ENCODE data around the gene STEAP3. TPM values are rescaled to one million over a fixed set of nuclear protein-coding genes. Genes with fewer than 3 reads are reported as not detected.

STEAP3 gene
- total RNA-seq, 2 donors from 2014 or later: 17.9 to 31.4 TPM

DNA sequence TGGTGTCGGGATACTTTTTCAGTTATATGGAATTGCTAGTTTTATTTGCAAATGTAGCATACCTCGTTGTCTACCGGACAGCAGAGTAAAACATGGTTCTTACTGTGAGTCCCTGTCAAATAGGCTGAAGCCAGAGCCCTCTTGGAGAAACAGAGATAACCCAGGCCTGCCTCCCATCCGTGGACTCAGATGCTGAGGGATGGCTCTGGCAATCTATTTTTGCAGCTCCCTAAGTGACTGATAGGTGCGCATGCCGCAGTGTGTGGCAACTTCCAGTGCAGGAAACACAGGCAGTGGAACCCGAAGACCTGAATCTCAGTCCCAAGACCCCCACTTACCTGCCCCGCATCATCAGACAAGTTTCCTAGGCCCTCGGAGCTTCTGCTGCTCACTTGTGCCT is 33.6 kb downstream of the STEAP3 start:
- no peaks in the 10 kb centered on the region for H3K27me3 ChIP-seq (replicated peaks; ENCODE audit: insufficient read depth)
- ATAC-seq (ENCODE audit: insufficient number of reproducible peaks, low FRiP score, low read depth) (no peak), DNase-seq (ENCODE audit: low spot score) (no peak)
- TF ChIP-seq, protein P1, sequence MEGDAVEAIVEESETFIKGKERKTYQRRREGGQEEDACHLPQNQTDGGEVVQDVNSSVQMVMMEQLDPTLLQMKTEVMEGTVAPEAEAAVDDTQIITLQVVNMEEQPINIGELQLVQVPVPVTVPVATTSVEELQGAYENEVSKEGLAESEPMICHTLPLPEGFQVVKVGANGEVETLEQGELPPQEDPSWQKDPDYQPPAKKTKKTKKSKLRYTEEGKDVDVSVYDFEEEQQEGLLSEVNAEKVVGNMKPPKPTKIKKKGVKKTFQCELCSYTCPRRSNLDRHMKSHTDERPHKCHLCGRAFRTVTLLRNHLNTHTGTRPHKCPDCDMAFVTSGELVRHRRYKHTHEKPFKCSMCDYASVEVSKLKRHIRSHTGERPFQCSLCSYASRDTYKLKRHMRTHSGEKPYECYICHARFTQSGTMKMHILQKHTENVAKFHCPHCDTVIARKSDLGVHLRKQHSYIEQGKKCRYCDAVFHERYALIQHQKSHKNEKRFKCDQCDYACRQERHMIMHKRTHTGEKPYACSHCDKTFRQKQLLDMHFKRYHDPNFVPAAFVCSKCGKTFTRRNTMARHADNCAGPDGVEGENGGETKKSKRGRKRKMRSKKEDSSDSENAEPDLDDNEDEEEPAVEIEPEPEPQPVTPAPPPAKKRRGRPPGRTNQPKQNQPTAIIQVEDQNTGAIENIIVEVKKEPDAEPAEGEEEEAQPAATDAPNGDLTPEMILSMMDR (IDR thresholded peaks at IDR 0.05): no peak
- H3K4me1 ChIP-seq (ENCODE audit: control insufficient read depth in 1 of 2, low read depth in 2 of 2): peaks cover 7% of the 10 kb centered on the region in 2 donors
- no peaks in the 10 kb centered on the region for H3K9me3 ChIP-seq
- H3K4me3 ChIP-seq: no peak overlapping the region
- peaks cover 7% of the 10 kb centered on the region for H3K36me3 ChIP-seq
- H3K27ac ChIP-seq: no peak overlapping the region

DNA sequence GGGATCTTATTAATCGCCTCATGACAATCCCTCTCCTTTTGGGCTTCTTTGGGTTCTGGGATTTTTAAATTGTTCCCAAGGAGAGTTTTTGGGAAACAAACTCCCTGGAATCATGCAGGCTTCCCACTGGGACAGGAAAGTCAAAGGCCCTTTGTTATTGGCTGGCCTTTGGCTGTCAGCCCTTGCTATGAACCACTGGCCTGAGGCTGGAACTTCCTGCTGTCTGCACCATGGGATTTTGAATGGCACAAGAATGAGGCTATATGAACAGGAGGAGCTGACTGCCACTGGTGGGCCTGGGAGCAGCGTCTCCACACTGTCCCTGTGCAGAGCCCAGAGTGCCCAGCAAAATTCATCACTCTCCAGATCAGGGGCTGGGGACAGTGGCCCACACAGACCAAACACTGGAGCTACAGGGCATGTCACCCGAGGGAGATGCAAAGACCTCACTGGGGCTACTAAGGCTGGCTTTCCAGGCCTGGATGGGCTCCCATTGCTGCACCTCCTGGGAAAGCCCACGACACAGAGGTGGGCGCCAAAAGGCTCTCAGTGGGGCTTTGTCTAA is 35.7 kb downstream of the STEAP3 start:
- no peak overlapping the region for H3K27ac ChIP-seq
- DNase-seq (ENCODE audit: low spot score) (no peak), ATAC-seq (ENCODE audit: insufficient number of reproducible peaks, low FRiP score, low read depth) (no peak)
- peaks cover 7% of the 10 kb centered on the region for H3K36me3 ChIP-seq
- TF ChIP-seq, protein P1 (IDR thresholded peaks at IDR 0.05): no peak
- no peaks in the 10 kb centered on the region for H3K27me3 ChIP-seq (replicated peaks; ENCODE audit: insufficient read depth)
- no peaks in the 10 kb centered on the region for H3K4me1 ChIP-seq (ENCODE audit: control insufficient read depth in 1 of 2, low read depth in 2 of 2)
- no peak overlapping the region for H3K4me3 ChIP-seq
- no peaks in the 10 kb centered on the region for H3K9me3 ChIP-seq

DNA sequence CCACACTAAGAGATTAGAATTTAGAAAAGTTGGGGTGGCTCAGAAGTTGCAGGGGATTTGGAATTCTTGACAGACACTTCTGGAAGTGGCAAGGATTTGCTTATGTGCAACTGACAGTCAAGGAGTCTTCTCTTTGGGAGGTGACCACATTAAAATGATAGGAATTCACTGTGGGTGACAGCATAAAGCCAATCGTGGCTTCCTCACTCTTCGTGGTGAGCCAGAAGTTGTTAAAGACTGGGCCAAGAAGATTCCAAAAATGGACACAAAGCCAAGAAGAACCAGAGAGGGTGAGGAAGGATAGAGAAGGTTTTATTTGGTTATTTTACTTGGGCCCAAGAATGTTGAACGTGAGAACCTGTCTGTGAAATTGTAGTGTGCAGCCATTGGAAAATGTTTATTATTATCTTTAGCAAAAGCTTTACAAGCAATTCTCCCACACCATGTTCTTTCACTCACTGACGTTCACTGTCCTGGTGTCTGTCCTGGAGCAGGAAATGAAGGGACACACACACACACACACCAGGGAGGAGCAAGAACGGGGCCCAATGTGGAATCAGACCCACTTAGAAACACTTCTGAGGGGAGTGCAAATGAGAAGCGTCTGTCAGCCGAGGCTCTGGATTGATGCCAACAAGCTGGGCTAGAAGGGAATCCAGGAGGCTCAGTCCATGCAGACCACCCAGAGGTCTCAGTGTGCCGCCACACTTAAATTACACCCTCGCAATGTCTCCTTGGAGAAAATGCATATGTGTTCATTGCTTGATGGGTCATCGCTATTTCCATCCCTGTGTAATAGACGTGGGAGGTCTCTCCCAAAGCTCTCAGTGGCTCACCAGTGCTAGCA is 37.2 kb downstream of the STEAP3 start:
- Histone ChIP-seq H3K4me1 (ENCODE audit: control insufficient read depth in 1 of 2, low read depth in 2 of 2) (no peaks in the 10 kb centered on the region), H3K27me3 (replicated peaks; ENCODE audit: insufficient read depth) (no peaks in the 10 kb centered on the region), H3K27ac (no peak overlapping the region), H3K36me3 (peaks cover 4% of the 10 kb centered on the region), H3K9me3 (no peaks in the 10 kb centered on the region), H3K4me3 (no peak overlapping the region)
- ATAC-seq (ENCODE audit: insufficient number of reproducible peaks, low FRiP score, low read depth): no peak
- TF ChIP-seq, protein P1 (IDR thresholded peaks at IDR 0.05): no peak
- DNase-seq (ENCODE audit: low spot score): no peak

DNA sequence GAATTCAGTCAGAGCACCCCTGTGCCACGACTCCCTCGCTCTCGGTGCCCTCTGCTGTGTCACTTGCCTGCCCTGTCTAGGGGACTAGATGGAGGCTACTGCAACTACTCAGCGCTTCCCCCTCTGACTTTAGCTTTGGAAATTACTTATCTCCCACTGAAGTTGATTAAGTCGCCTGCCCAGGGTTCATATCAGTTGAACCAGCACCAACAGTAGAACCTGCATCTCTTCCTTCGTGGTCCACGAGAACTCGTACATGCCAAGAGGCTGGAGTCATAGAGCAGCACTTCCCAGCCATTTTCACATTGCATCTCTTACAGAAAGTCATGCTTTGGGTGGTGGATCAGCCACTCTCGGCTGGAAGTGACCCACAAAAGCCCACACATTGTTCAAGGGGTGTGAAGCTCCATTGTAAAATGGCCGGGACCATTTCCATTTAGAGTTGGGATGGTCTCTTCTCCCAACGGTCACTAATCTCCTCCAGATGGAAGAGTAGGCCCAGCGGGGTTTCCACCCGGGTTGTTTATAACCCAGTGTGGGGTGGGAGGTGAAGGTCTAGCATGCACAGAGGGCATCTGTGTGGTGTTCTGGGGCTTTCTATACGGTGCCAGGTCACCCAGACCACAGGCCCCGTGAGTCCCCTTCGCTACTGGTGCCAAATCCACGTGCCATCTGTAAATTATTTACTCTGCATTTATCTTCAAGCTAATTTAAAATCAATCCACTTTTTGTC is 38.0 kb downstream of the STEAP3 start:
- ATAC-seq (ENCODE audit: insufficient number of reproducible peaks, low FRiP score, low read depth): no peak
- Histone ChIP-seq H3K27me3 (replicated peaks; ENCODE audit: insufficient read depth) (no peaks in the 10 kb centered on the region), H3K4me3 (no peak overlapping the region), H3K36me3 (peaks cover 7% of the 10 kb centered on the region), H3K9me3 (no peaks in the 10 kb centered on the region), H3K27ac (no peak overlapping the region), H3K4me1 (ENCODE audit: control insufficient read depth in 1 of 2, low read depth in 2 of 2) (no peaks in the 10 kb centered on the region)
- DNase-seq (ENCODE audit: low spot score): no peak
- TF ChIP-seq, protein P1 (IDR thresholded peaks at IDR 0.05): no peak

DNA sequence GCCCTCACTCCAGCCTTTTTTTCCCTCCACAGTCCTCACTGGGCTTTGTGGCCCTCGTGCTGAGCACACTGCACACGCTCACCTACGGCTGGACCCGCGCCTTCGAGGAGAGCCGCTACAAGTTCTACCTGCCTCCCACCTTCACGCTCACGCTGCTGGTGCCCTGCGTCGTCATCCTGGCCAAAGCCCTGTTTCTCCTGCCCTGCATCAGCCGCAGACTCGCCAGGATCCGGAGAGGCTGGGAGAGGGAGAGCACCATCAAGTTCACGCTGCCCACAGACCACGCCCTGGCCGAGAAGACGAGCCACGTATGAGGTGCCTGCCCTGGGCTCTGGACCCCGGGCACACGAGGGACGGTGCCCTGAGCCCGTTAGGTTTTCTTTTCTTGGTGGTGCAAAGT is 39.4 kb downstream of the STEAP3 start:
- no peak overlapping the region for H3K4me3 ChIP-seq
- H3K9me3 ChIP-seq: no peaks in the 10 kb centered on the region
- H3K4me1 ChIP-seq (ENCODE audit: control insufficient read depth in 1 of 2, low read depth in 2 of 2): no peaks in the 10 kb centered on the region
- ATAC-seq (ENCODE audit: insufficient number of reproducible peaks, low FRiP score, low read depth): no peak
- peaks cover 2% of the 10 kb centered on the region for H3K36me3 ChIP-seq
- DNase-seq (ENCODE audit: low spot score): no peak
- no peak overlapping the region for H3K27ac ChIP-seq
- TF ChIP-seq, protein P1 (IDR thresholded peaks at IDR 0.05): no peak
- no peaks in the 10 kb centered on the region for H3K27me3 ChIP-seq (replicated peaks; ENCODE audit: insufficient read depth)

Measured in thoracic aorta (tissue), 2 donors.